Measurements from ENCODE around the gene ADH6. TPM values are rescaled to one million over a fixed set of nuclear protein-coding genes. Genes with fewer than 3 reads are reported as not detected.

Gene ADH6
- total and polyA plus RNA-seq, 2 of the 13 experiments (the other 11 are each of a cell fraction or from before 2014, with no cell fraction given) = 39.8 to 73.9 TPM

GRCh38 chr4:99157478-99157935, 61.5 kb downstream of the ADH6 start (continued):
- TF ChIP-seq ZNF577 (CRISPR knock-in tag; IDR thresholded peaks at IDR 0.05; ENCODE audit: borderline replicate concordance, low read depth) (no peak), ZNF335 (CRISPR knock-in tag; IDR thresholded peaks at IDR 0.05) (0 out of 2 replicates have a peak, but pooled peaks have one; percentile 24), GABPB1 (CRISPR knock-in tag; IDR thresholded peaks at IDR 0.05) (no peak), TOPORS (CRISPR knock-in tag; IDR thresholded peaks at IDR 0.05) (peak; percentile 64; the same call in 1 of the 2 replicates), ELF4 (CRISPR knock-in tag; IDR thresholded peaks at IDR 0.05; ENCODE audit: borderline replicate concordance) (no peak), MEIS2 (CRISPR knock-in tag; IDR thresholded peaks at IDR 0.05) (peak; percentile 79), ZNF124 (CRISPR knock-in tag; IDR thresholded peaks at IDR 0.05) (no peak; the same call in 1 of the 2 replicates), HDAC6 (IDR thresholded peaks at IDR 0.05; ENCODE audit: low read depth, low read length) (no peak; the same call in 1 of the 2 replicates), ZSCAN22 (CRISPR knock-in tag; IDR thresholded peaks at IDR 0.05) (no peak), ATF1 (CRISPR knock-in tag; IDR thresholded peaks at IDR 0.05) (peak; percentile 84), CTCF (CRISPR knock-in tag; IDR thresholded peaks at IDR 0.05) (no peak), TAF1 (CRISPR knock-in tag; IDR thresholded peaks at IDR 0.05) (no peak), ZSCAN5A (CRISPR knock-in tag; IDR thresholded peaks at IDR 0.05; ENCODE audit: borderline replicate concordance) (peak; percentile 65; the same call in 1 of the 2 replicates), MED8 (CRISPR knock-in tag; IDR thresholded peaks at IDR 0.05; ENCODE audit: insufficient replicate concordance) (peak; percentile 95), TRAFD1 (CRISPR knock-in tag; IDR thresholded peaks at IDR 0.05; ENCODE audit: borderline replicate concordance) (no peak), SMARCE1 (IDR thresholded peaks at IDR 0.05; ENCODE audit: borderline replicate concordance) (peak; percentile 90), FOXO1 (CRISPR knock-in tag; IDR thresholded peaks at IDR 0.05) (peak; percentile 99), TCF12 (IDR thresholded peaks at IDR 0.05) (no peak), TCF12 (CRISPR knock-in tag; IDR thresholded peaks at IDR 0.05) (peak; percentile 97), ZSCAN21 (CRISPR knock-in tag; IDR thresholded peaks at IDR 0.05; ENCODE audit: borderline replicate concordance) (no peak), SKIL (CRISPR knock-in tag; IDR thresholded peaks at IDR 0.05; ENCODE audit: borderline replicate concordance) (peak; percentile 82), FUBP1 (CRISPR knock-in tag; IDR thresholded peaks at IDR 0.05; ENCODE audit: borderline replicate concordance) (no peak)

All from HepG2 (cell line).